Measurements from ENCODE around the gene LRRC17. TPM values are rescaled to one million over a fixed set of nuclear protein-coding genes. Genes with fewer than 3 reads are reported as not detected.

LRRC17 gene
- total and polyA plus RNA-seq, 10 donors = 0.54 to 3.1 (median 1.1) TPM

DNA sequence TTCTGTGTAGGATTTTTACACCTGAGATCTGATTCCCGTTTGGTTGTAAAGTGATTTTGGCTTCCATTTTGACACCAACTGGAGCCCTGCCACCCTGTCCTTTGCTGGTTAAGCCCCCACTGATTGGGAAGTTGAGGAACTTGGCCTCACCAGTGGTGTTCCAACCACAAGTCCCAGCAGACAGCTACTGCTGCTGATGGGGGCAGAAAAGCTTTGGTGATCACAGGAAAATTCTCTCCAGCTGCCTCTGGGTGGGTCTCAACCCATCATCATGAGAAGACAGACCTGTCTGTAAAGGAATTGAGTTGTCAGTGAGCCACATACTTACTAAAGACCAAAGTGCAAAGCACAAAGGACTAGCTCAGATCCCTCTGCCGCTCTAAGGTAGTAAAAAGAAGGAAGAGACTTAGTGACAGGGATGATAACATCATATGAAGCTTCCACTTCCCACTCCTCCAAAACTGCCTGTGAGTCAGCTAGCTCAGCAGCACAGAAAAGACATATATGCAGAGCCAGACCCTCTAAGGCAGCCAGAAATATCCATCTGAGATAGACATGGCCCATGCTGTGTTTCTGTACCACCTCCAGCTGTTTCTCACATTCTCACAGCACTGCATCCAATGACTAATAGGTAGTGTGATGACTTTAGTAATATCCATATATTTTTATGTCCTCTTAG is 22.4 kb upstream of the LRRC17 start:
- no peak for DNase-seq
- Histone ChIP-seq H3K4me3 (no peak overlapping the region), H3K27ac (no peak overlapping the region), H3K27me3 (replicated peaks in 1 of 7) (no peaks in the 10 kb centered on the region), H3K9me3 (no peaks in the 10 kb centered on the region), H3K36me3 (no peaks in the 10 kb centered on the region), H3K4me1 (peaks cover 0 to 25% (median 8%) of the 10 kb centered on the region in 6 donors)
- intact Hi-C loops (cut with DNase I; ENCODE audit: low total_unique reads) = no loop called here
- WGBS, 5 donors = 60 to 77% (median 72%) methylated on average over 2 of the region's 2 CpGs
- TF ChIP-seq POLR2AphosphoS5 (IDR thresholded peaks at IDR 0.05) (no peak), POLR2A (IDR thresholded peaks at IDR 0.05) (no peak)
- TF ChIP-seq, protein P1, sequence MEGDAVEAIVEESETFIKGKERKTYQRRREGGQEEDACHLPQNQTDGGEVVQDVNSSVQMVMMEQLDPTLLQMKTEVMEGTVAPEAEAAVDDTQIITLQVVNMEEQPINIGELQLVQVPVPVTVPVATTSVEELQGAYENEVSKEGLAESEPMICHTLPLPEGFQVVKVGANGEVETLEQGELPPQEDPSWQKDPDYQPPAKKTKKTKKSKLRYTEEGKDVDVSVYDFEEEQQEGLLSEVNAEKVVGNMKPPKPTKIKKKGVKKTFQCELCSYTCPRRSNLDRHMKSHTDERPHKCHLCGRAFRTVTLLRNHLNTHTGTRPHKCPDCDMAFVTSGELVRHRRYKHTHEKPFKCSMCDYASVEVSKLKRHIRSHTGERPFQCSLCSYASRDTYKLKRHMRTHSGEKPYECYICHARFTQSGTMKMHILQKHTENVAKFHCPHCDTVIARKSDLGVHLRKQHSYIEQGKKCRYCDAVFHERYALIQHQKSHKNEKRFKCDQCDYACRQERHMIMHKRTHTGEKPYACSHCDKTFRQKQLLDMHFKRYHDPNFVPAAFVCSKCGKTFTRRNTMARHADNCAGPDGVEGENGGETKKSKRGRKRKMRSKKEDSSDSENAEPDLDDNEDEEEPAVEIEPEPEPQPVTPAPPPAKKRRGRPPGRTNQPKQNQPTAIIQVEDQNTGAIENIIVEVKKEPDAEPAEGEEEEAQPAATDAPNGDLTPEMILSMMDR (IDR thresholded peaks at IDR 0.05 in 8 of 11, conservative IDR thresholded peaks at IDR 0.05 in 3 of 11) = no peak

DNA sequence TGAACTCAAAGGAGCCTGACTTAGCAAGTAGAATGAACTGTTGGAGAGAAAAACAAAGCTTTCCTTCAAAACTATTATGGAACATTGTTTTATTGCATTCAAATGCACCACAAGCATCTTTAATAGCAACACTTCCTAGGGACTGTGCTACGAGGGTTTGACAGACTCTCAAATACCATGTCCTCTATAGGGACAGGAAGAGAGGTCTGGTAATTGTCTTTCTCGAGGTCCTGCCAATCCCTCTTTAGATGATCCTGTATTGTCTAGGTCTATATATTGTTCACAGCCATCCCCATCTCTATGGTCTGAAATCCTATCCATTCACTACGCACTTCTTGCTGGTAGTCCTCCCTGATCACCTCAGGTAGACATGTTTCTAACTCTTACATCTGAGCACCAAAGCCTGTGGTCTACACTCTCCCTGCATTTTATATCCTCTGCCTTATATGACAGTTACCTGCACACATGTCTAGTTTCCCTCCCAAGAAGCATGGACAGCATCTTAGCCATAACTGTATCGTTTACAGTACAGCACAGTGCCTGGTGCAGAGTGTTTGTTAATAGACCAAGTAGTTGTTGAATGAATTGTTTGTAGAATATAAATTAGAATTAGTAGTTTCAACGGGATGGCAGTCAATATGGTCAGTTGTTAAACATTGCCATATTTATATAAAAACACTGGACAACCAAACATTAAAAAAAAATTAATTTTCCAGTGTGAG is 21.7 kb upstream of the LRRC17 start:
- peaks cover 0 to 25% (median 8%) of the 10 kb centered on the region in 6 donors for H3K4me1 ChIP-seq

DNA sequence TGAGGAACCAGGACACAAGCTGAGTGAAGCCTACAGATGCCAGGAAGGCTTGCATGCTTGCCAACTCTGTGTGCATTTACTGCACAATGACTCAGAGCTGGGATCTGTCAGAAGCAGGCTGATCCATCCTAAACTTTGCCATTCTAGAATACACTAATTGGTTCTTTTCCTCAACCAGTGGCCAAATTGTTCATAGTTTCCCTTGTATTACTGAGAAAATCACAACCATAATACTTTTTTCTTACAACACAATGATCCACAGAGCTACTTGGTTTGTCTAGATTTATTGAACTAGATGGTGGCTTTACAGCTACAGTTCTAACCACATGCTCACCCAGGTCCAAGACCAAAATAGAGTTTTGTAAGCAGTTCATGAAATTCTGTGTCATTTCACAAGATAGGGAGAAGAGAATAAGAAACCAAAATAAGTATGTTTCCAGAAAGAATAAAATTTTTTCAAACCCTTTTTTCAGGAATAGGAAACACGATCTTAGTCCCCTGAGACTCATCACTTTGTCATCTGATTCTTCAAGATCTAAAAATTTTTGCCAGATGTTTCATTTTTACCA is 21.0 kb upstream of the LRRC17 start:
- no peak for DNase-seq
- H3K27ac ChIP-seq = no peak overlapping the region
- no peaks in the 10 kb centered on the region for H3K9me3 ChIP-seq
- no peak overlapping the region for H3K4me3 ChIP-seq
- intact Hi-C loops (cut with DNase I; ENCODE audit: low total_unique reads) = no loop called here
- H3K27me3 ChIP-seq (replicated peaks in 1 of 7) = no peaks in the 10 kb centered on the region
- H3K36me3 ChIP-seq = no peaks in the 10 kb centered on the region
- TF ChIP-seq POLR2A (IDR thresholded peaks at IDR 0.05) = no peak
- TF ChIP-seq, protein P1 (IDR thresholded peaks at IDR 0.05 in 8 of 11, conservative IDR thresholded peaks at IDR 0.05 in 3 of 11) = no peak
- TF ChIP-seq POLR2AphosphoS5 (IDR thresholded peaks at IDR 0.05) = no peak
- H3K4me1 ChIP-seq = peaks cover 0 to 25% (median 8%) of the 10 kb centered on the region in 6 donors
- WGBS, 5 donors = 43 to 55% (median 50%) methylated on average over 1 of the region's 1 CpG

More for the DNA sequence above, 21.7 kb upstream of the LRRC17 start:
- Histone ChIP-seq H3K4me3 (no peak overlapping the region), H3K27ac (no peak overlapping the region), H3K36me3 (no peaks in the 10 kb centered on the region), H3K27me3 (replicated peaks in 1 of 7) (no peaks in the 10 kb centered on the region), H3K9me3 (no peaks in the 10 kb centered on the region)
- TF ChIP-seq POLR2AphosphoS5 (IDR thresholded peaks at IDR 0.05) = no peak
- no peak for TF ChIP-seq POLR2A (IDR thresholded peaks at IDR 0.05)
- TF ChIP-seq, protein P1 (IDR thresholded peaks at IDR 0.05 in 8 of 11, conservative IDR thresholded peaks at IDR 0.05 in 3 of 11) = no peak
- WGBS, 5 donors = 75 to 83% (median 81%) methylated on average over 5 of the region's 5 CpGs
- intact Hi-C loops (cut with DNase I; ENCODE audit: low total_unique reads) = no loop called here
- no peak for DNase-seq
